Stomach (tissue), 9 donors: ENCODE measurements around the gene CCDC170. TPM values are rescaled to one million over a fixed set of nuclear protein-coding genes. Genes with fewer than 3 reads are reported as not detected.
A peak's percentile ranks its signal among the peaks of the same experiment; 100 is the strongest.

Experiments used
- DNase-seq, 2 donors: peaks; one replicate each; pipeline versions ENCODE4 v3.0.0 to v3.0.0-alpha.2; 2013 to 2019
- H3K27ac ChIP-seq, 5 donors: fragments of 200-600 bp in 4 of 5; sonication (generic) in 4 of 5; one replicate each; pipeline ENCODE4 v1.5.1; 2013 to 2019; ENCODE audit warnings: mild to moderate bottlenecking in 1 of 5, moderate library complexity in 1 of 5
- H3K27me3 ChIP-seq, 3 donors: fragments of 200-600 bp; sonication (generic); one replicate each; pipeline ENCODE4 v1.5.1; 2017 to 2019; ENCODE audit warnings: mixed run types in 1 of 3
- H3K36me3 ChIP-seq, 4 donors: fragments of 200-600 bp; sonication (generic); 1 replicate in 3 of 4; 2 replicates in 1 of 4; pipeline ENCODE4 v1.5.1; 2016 to 2019
- H3K4me1 ChIP-seq, 4 donors: fragments of 200-600 bp; sonication (generic); one replicate each; pipeline ENCODE4 v1.5.1; 2016 to 2019
- H3K4me3 ChIP-seq, 4 donors: fragments of 200-600 bp; sonication (generic) in 3 of 4; one replicate each; pipeline ENCODE4 v1.5.1; 2016 to 2019; ENCODE audit warnings: mild to moderate bottlenecking in 1 of 4
- H3K9me3 ChIP-seq, 4 donors: fragments of 200-600 bp; sonication (generic); one replicate each; pipeline ENCODE4 v1.5.1; 2016 to 2019
- CTCF ChIP-seq, 7 experiments: fragments of 450-650 bp in 4 of 7; fragments of 200-600 bp in 3 of 7; sonication (generic) in 3 of 7; IDR thresholded peaks; one replicate each; pipeline ENCODE4 v1.5.1; 2016 to 2019; ENCODE audit warnings: antibody characterized with exemption in 7 of 7, control low read depth in 2 of 7, mild to moderate bottlenecking in 1 of 7
- EP300 ChIP-seq: sonication (generic); formaldehyde crosslinking; IDR thresholded peaks from one replicate; pipeline ENCODE4 v1.6.1; 2017; ENCODE audit warnings: antibody characterized with exemption
- POLR2A ChIP-seq, 4 donors: fragments of 450-650 bp; IDR thresholded peaks; one replicate each; pipeline ENCODE4 v1.6.1; 2016; ENCODE audit warnings: antibody characterized with exemption in 4 of 4, control low read depth in 2 of 4, mild to moderate bottlenecking in 1 of 4, moderate library complexity in 1 of 4
- POLR2AphosphoS5 ChIP-seq, 3 donors: sonication (generic); formaldehyde crosslinking; IDR thresholded peaks; one replicate each; pipeline ENCODE4 v1.6.1; 2016; ENCODE audit warnings: antibody characterized with exemption in 3 of 3
- WGBS, 5 donors: extraction: QIAGEN DNeasy Blood & Tissue Kit in 3 of 5; methylation state at CpG; one replicate each; pipeline versions ENCODE4 v1.1.5 to v1.1.7; 2013 to 2018; 5-methylcytosine and 5-hydroxymethylcytosine counted together
- intact Hi-C: fragments of 100-400 bp; cut with DNase I; formaldehyde crosslinking; loops from one replicate; pipeline ENCODE4 v1.15.1; 2023; ENCODE audit warnings: low total_unique reads
- polyA plus RNA-seq, 3 donors: library from polyadenylated mRNA; stranded (reverse); fragments of 200-250 nt; gene quantifications; one replicate each; pipeline ENCODE4 v1.2.3, GENCODE V29; 2013
- total RNA-seq, 5 donors: library from RNA; depleted of rRNA; stranded (reverse); fragments of >200 nt; gene quantifications; one replicate each; pipeline versions ENCODE4 v1.1.0 to v1.2.3, GENCODE V29; 2014 to 2016
- donor health status: healthy with polysubstance abuse.
- donor health status: Bipolar disorder and iron deficiency.
- donor health status: healthy.

CCDC170 gene
- total and polyA plus RNA-seq, 8 donors, result 0.05 to 3.6 (median 0.61) TPM; not detected in 1

GRCh38 chr6:151490996-151491395 lies 2.8 kb upstream of the CCDC170 start:
- 70 to 75% (median 73%) methylated on average over 7 of the region's 7 CpGs for WGBS, 5 donors
- Histone ChIP-seq H3K9me3 (no peaks in the 10 kb centered on the region), H3K27me3 (peaks cover 0 to 29% (median 6%) of the 10 kb centered on the region in 3 donors), H3K27ac (no peak overlapping the region), H3K4me1 (peaks cover 10 to 28% (median 18%) of the 10 kb centered on the region in 4 donors), H3K4me3 (no peak overlapping the region), H3K36me3 (no peaks in the 10 kb centered on the region)
- no peak for DNase-seq
- intact Hi-C loops, result no loop called here
- TF ChIP-seq POLR2AphosphoS5 (IDR thresholded peaks at IDR 0.05), result no peak
- TF ChIP-seq POLR2A (IDR thresholded peaks at IDR 0.05), result no peak
- TF ChIP-seq EP300, result no peak
- TF ChIP-seq CTCF (IDR thresholded peaks at IDR 0.05), result no peak

- H3K9me3 ChIP-seq, result no peaks in the 10 kb centered on the region
- no peaks in the 10 kb centered on the region for H3K36me3 ChIP-seq
- no peak for DNase-seq
- peak overlapping the region; percentile 34 to 83 (median 75) for H3K27ac ChIP-seq
- TF ChIP-seq POLR2AphosphoS5 (IDR thresholded peaks at IDR 0.05) (no peak), EP300 (no peak), POLR2A (IDR thresholded peaks at IDR 0.05) (no peak), CTCF (IDR thresholded peaks at IDR 0.05) (no peak)
- 38 to 43% (median 42%) methylated on average over 16 of the region's 16 CpGs for WGBS, 5 donors
- peaks cover 10 to 28% (median 18%) of the 10 kb centered on the region in 4 donors for H3K4me1 ChIP-seq
- H3K27me3 ChIP-seq, result peaks cover 0 to 29% (median 6%) of the 10 kb centered on the region in 3 donors
- intact Hi-C loops, result no loop called here
- H3K4me3 ChIP-seq, result peak overlapping the region; percentile 60 to 85 (median 72)
These were observed 535 bp upstream of the CCDC170 start for GRCh38 chr6:151493161-151493803.

- TF ChIP-seq POLR2AphosphoS5 (IDR thresholded peaks at IDR 0.05), result no peak
- Histone ChIP-seq H3K4me1 (peaks cover 10 to 32% (median 18%) of the 10 kb centered on the region in 4 donors), H3K9me3 (no peaks in the 10 kb centered on the region), H3K27me3 (peaks cover 0 to 29% (median 6%) of the 10 kb centered on the region in 3 donors), H3K27ac (peak overlapping the region; percentile 34 to 83 (median 75)), H3K36me3 (no peaks in the 10 kb centered on the region), H3K4me3 (peak overlapping the region; percentile 60 to 85 (median 72))
- intact Hi-C loops, result no loop called here
- WGBS, 5 donors, result 1 to 2% (median 1%) methylated on average over 36 to 43 of the region's 43 CpGs
- peak; percentile 43 to 77 for DNase-seq
These were observed 568 bp downstream of the CCDC170 start for GRCh38 chr6:151494235-151494935.

GRCh38 chr6:151494936-151495320 lies 1.1 kb downstream of the CCDC170 start:
- Histone ChIP-seq H3K4me3 (peak overlapping the region; percentile 60 to 85 (median 72)), H3K36me3 (no peaks in the 10 kb centered on the region), H3K27me3 (peaks cover 0 to 29% (median 6%) of the 10 kb centered on the region in 3 donors), H3K4me1 (peaks cover 10 to 32% (median 18%) of the 10 kb centered on the region in 4 donors), H3K27ac (peak overlapping the region in 3 of 5 donors; percentile 75 to 83 (median 79)), H3K9me3 (no peaks in the 10 kb centered on the region)
- intact Hi-C loops, result no loop called here
- WGBS, 5 donors, result 21 to 47% (median 38%) methylated on average over 4 of the region's 4 CpGs
- DNase-seq, result no peak
- TF ChIP-seq EP300 (no peak), POLR2A (IDR thresholded peaks at IDR 0.05) (no peak), POLR2AphosphoS5 (IDR thresholded peaks at IDR 0.05) (no peak), CTCF (IDR thresholded peaks at IDR 0.05) (no peak)
